ENCODE data around the gene OR7A17. TPM values are rescaled to one million over a fixed set of nuclear protein-coding genes. Genes with fewer than 3 reads are reported as not detected.

Gene OR7A17
- total RNA-seq, 1 experiment from 2014 or later = not detected

GRCh38 chr19:14843578-14843977 lies 42.4 kb downstream of the OR7A17 start (continued):
- TF ChIP-seq NR2C2 (CRISPR knock-in tag; IDR thresholded peaks at IDR 0.05) (no peak), TCF7 (CRISPR knock-in tag; IDR thresholded peaks at IDR 0.05; ENCODE audit: low read depth) (no peak), ZNF416 (CRISPR knock-in tag; IDR thresholded peaks at IDR 0.05) (no peak)

DNA sequence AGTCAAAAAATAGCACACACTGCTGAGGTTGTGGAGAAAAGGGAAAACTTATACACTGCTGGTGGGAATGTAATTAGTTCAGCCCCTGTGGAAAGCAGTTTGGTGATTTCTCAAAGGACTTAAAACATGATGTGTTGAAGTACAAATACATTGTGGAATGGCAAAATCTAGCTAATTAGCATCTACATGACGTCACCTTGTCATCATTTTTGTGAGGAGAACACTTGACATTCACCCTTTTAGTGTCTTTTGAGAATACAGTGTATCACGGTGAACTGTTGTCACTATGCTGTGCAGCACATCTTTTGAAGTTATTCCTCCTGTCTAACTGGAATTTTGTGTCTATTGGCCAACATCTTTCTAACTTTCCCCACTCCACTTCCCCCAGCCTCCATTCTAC lies 42.8 kb downstream of the OR7A17 start:
- no peak for ATAC-seq
- Mint-ChIP-seq H3K4me1 (no peaks in the 10 kb centered on the region), H3K27ac (no peak overlapping the region), H3K4me3 (no peak overlapping the region), H3K36me3 (no peaks in the 10 kb centered on the region), H3K27me3 (ENCODE audit: low read depth) (peaks cover 16% of the 10 kb centered on the region), H3K9me3 (peaks cover 17% of the 10 kb centered on the region)
- TF ChIP-seq NR3C1 (CRISPR knock-in tag; conservative IDR thresholded peaks at IDR 0.05; ENCODE audit: low read depth) = no peak
- TF ChIP-seq, protein P1, sequence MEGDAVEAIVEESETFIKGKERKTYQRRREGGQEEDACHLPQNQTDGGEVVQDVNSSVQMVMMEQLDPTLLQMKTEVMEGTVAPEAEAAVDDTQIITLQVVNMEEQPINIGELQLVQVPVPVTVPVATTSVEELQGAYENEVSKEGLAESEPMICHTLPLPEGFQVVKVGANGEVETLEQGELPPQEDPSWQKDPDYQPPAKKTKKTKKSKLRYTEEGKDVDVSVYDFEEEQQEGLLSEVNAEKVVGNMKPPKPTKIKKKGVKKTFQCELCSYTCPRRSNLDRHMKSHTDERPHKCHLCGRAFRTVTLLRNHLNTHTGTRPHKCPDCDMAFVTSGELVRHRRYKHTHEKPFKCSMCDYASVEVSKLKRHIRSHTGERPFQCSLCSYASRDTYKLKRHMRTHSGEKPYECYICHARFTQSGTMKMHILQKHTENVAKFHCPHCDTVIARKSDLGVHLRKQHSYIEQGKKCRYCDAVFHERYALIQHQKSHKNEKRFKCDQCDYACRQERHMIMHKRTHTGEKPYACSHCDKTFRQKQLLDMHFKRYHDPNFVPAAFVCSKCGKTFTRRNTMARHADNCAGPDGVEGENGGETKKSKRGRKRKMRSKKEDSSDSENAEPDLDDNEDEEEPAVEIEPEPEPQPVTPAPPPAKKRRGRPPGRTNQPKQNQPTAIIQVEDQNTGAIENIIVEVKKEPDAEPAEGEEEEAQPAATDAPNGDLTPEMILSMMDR (IDR thresholded peaks at IDR 0.05) = no peak
- TF ChIP-seq, protein P2, sequence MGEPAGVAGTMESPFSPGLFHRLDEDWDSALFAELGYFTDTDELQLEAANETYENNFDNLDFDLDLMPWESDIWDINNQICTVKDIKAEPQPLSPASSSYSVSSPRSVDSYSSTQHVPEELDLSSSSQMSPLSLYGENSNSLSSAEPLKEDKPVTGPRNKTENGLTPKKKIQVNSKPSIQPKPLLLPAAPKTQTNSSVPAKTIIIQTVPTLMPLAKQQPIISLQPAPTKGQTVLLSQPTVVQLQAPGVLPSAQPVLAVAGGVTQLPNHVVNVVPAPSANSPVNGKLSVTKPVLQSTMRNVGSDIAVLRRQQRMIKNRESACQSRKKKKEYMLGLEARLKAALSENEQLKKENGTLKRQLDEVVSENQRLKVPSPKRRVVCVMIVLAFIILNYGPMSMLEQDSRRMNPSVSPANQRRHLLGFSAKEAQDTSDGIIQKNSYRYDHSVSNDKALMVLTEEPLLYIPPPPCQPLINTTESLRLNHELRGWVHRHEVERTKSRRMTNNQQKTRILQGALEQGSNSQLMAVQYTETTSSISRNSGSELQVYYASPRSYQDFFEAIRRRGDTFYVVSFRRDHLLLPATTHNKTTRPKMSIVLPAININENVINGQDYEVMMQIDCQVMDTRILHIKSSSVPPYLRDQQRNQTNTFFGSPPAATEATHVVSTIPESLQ (CRISPR knock-in tag; IDR thresholded peaks at IDR 0.05) = no peak
- no peak for TF ChIP-seq FOXP1 (CRISPR knock-in tag; IDR thresholded peaks at IDR 0.05; ENCODE audit: borderline replicate concordance)
- no peak for TF ChIP-seq ZNF121 (CRISPR knock-in tag; IDR thresholded peaks at IDR 0.05)
- no peak for TF ChIP-seq ZMAT4 (CRISPR knock-in tag; IDR thresholded peaks at IDR 0.05)
- no peak for TF ChIP-seq E2F4 (CRISPR knock-in tag; IDR thresholded peaks at IDR 0.05; ENCODE audit: borderline replicate concordance, low read depth)
- no peak for DNase-seq (ENCODE audit: low spot score)
- POLR2A ChIA-PET = no interaction called here
- CTCF ChIA-PET = no interaction called here

GRCh38 chr19:14840206-14840605 lies 45.7 kb downstream of the OR7A17 start:
- Mint-ChIP-seq H3K36me3 (no peaks in the 10 kb centered on the region), H3K27me3 (ENCODE audit: low read depth) (peaks cover 14% of the 10 kb centered on the region), H3K4me1 (peaks cover 3% of the 10 kb centered on the region), H3K9me3 (peaks cover 27% of the 10 kb centered on the region), H3K4me3 (no peak overlapping the region), H3K27ac (no peak overlapping the region)
- TF ChIP-seq, protein P3, sequence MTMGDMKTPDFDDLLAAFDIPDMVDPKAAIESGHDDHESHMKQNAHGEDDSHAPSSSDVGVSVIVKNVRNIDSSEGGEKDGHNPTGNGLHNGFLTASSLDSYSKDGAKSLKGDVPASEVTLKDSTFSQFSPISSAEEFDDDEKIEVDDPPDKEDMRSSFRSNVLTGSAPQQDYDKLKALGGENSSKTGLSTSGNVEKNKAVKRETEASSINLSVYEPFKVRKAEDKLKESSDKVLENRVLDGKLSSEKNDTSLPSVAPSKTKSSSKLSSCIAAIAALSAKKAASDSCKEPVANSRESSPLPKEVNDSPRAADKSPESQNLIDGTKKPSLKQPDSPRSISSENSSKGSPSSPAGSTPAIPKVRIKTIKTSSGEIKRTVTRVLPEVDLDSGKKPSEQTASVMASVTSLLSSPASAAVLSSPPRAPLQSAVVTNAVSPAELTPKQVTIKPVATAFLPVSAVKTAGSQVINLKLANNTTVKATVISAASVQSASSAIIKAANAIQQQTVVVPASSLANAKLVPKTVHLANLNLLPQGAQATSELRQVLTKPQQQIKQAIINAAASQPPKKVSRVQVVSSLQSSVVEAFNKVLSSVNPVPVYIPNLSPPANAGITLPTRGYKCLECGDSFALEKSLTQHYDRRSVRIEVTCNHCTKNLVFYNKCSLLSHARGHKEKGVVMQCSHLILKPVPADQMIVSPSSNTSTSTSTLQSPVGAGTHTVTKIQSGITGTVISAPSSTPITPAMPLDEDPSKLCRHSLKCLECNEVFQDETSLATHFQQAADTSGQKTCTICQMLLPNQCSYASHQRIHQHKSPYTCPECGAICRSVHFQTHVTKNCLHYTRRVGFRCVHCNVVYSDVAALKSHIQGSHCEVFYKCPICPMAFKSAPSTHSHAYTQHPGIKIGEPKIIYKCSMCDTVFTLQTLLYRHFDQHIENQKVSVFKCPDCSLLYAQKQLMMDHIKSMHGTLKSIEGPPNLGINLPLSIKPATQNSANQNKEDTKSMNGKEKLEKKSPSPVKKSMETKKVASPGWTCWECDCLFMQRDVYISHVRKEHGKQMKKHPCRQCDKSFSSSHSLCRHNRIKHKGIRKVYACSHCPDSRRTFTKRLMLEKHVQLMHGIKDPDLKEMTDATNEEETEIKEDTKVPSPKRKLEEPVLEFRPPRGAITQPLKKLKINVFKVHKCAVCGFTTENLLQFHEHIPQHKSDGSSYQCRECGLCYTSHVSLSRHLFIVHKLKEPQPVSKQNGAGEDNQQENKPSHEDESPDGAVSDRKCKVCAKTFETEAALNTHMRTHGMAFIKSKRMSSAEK (CRISPR knock-in tag; IDR thresholded peaks at IDR 0.05; ENCODE audit: borderline replicate concordance) = no peak
- TF ChIP-seq HMGA2 (CRISPR knock-in tag; IDR thresholded peaks at IDR 0.05) = no peak
- POLR2A ChIA-PET = no interaction called here
- CTCF ChIA-PET = no interaction called here
- no peak for DNase-seq (ENCODE audit: low spot score)
- no peak for ATAC-seq
